ENCODE results near the gene FBXL16.
"Not testable (repeated sequence)": the region's sequence is repeated elsewhere in the genome, so short reads cannot be mapped to it uniquely, and the experiment has no call there.

DNA sequence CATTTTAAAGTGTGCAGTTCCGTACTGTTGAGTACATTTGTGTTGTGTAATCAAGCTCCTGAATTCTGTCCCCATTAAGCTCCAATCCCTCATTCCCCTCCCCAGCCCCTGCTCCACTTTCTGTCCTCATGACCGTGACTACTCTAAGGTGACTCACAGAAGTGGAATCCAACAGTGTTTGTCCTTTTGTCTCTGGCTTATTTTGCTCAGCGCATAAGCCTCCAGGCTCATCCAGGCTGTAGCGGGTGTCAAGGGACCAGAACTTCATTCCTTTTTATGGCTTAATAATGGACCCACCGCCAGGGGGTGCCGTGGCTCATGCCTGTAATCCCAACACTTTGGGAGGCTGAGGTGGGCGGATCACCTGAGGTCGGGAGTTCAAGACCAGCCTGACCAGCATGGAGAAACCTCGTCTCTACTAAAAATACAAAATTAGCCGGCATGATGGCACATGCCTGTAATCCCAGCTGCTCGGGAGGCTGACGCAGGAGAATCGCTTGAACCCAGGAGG lies 7.2 kb upstream of the FBXL16 start:
- TF ChIP-seq POLR2A, POLR2AphosphoS5 (IDR thresholded peaks at IDR 0.05; ENCODE audit: low read depth, low read length): not testable (repeated sequence)
